ENCODE data around the gene SLC6A1.

DNA sequence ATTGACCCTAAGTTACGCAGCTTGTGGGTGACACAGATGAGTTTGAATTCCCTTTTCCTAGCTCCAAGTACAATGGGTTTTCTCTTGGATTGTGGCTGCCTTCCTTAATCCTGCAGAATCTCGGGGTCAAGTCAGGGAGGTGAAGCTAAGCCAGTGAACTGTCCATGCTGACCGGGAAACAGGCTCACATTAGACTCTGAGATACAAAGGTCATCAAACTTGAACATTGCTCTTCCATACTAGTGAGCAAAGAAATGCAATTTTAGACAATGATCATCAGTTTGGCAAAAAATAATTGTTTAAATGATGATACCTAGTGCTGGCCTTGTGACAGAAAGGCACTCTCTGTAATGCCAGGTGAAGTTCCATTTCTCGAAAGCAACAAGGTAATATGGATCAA, 31.6 kb downstream of the SLC6A1 start:
- no peak for TF ChIP-seq CTCF (IDR thresholded peaks at IDR 0.05)
- no peak for TF ChIP-seq POLR2A (IDR thresholded peaks at IDR 0.05)

All from heart left ventricle (tissue), 13 donors.